ENCODE data around the gene EDC4.

The EDC4 gene

GRCh38 chr16:67915831-67916723 is 43.2 kb downstream of the EDC4 start:
- no peak for DNase-seq (ENCODE audit: low read depth)
- Histone ChIP-seq H3K9me3 (ENCODE audit: control insufficient read depth, low read length) (no peaks in the 10 kb centered on the region), H3K9ac (ENCODE audit: low read length) (no peak overlapping the region), H3K27me3 (replicated peaks; ENCODE audit: control insufficient read depth, insufficient read depth, low read length) (no peaks in the 10 kb centered on the region), H3K4me1 (ENCODE audit: control insufficient read depth, insufficient read depth, low read length) (peaks cover 19% of the 10 kb centered on the region), H3K4me3 (ENCODE audit: low read length) (no peak overlapping the region), H3K36me3 (ENCODE audit: control insufficient read depth, insufficient read depth, low read length, severe bottlenecking) (peaks cover 11% of the 10 kb centered on the region)

GRCh38 chr16:67917140-67917851 is 44.4 kb downstream of the EDC4 start:
- peaks cover under 1% of the 10 kb centered on the region for H3K36me3 ChIP-seq (ENCODE audit: control insufficient read depth, insufficient read depth, low read length, severe bottlenecking)
- no peaks in the 10 kb centered on the region for H3K9me3 ChIP-seq (ENCODE audit: control insufficient read depth, low read length)
- no peak overlapping the region for H3K4me3 ChIP-seq (ENCODE audit: low read length)
- peak; percentile 65 for DNase-seq (ENCODE audit: low read depth)
- peaks cover 19% of the 10 kb centered on the region for H3K4me1 ChIP-seq (ENCODE audit: control insufficient read depth, insufficient read depth, low read length)
- no peaks in the 10 kb centered on the region for H3K27me3 ChIP-seq (replicated peaks; ENCODE audit: control insufficient read depth, insufficient read depth, low read length)
- no peak overlapping the region for H3K9ac ChIP-seq (ENCODE audit: low read length)

- H3K4me1 ChIP-seq (ENCODE audit: control insufficient read depth, insufficient read depth, low read length) = peaks cover 19% of the 10 kb centered on the region
- peak; percentile 74 for DNase-seq (ENCODE audit: low read depth)
- H3K27me3 ChIP-seq (replicated peaks; ENCODE audit: control insufficient read depth, insufficient read depth, low read length) = no peaks in the 10 kb centered on the region
- no peak overlapping the region for H3K4me3 ChIP-seq (ENCODE audit: low read length)
- no peak overlapping the region for H3K9ac ChIP-seq (ENCODE audit: low read length)
- no peaks in the 10 kb centered on the region for H3K9me3 ChIP-seq (ENCODE audit: control insufficient read depth, low read length)
- no peaks in the 10 kb centered on the region for H3K36me3 ChIP-seq (ENCODE audit: control insufficient read depth, insufficient read depth, low read length, severe bottlenecking)
Measured at GRCh38 chr16:67917852-67918236, 45.0 kb downstream of the EDC4 start.

GRCh38 chr16:67919622-67920221 is 46.9 kb downstream of the EDC4 start:
- Histone ChIP-seq H3K27me3 (replicated peaks; ENCODE audit: control insufficient read depth, insufficient read depth, low read length) (no peaks in the 10 kb centered on the region), H3K4me1 (ENCODE audit: control insufficient read depth, insufficient read depth, low read length) (peaks cover 19% of the 10 kb centered on the region), H3K9ac (ENCODE audit: low read length) (no peak overlapping the region), H3K4me3 (ENCODE audit: low read length) (no peak overlapping the region), H3K36me3 (ENCODE audit: control insufficient read depth, insufficient read depth, low read length, severe bottlenecking) (no peaks in the 10 kb centered on the region), H3K9me3 (ENCODE audit: control insufficient read depth, low read length) (no peaks in the 10 kb centered on the region)
- DNase-seq (ENCODE audit: low read depth) = no peak

- Histone ChIP-seq H3K4me3 (ENCODE audit: low read length) (no peak overlapping the region), H3K9ac (ENCODE audit: low read length) (no peak overlapping the region), H3K27me3 (replicated peaks; ENCODE audit: control insufficient read depth, insufficient read depth, low read length) (no peaks in the 10 kb centered on the region), H3K9me3 (ENCODE audit: control insufficient read depth, low read length) (no peaks in the 10 kb centered on the region), H3K36me3 (ENCODE audit: control insufficient read depth, insufficient read depth, low read length, severe bottlenecking) (peaks cover 3% of the 10 kb centered on the region), H3K4me1 (ENCODE audit: control insufficient read depth, insufficient read depth, low read length) (peaks cover 21% of the 10 kb centered on the region)
- DNase-seq (ENCODE audit: low read depth) = no peak
Measured at GRCh38 chr16:67922221-67922620, 49.4 kb downstream of the EDC4 start.

- Histone ChIP-seq H3K4me1 (ENCODE audit: control insufficient read depth, insufficient read depth, low read length) (peaks cover 16% of the 10 kb centered on the region), H3K4me3 (ENCODE audit: low read length) (no peak overlapping the region), H3K9ac (ENCODE audit: low read length) (no peak overlapping the region), H3K9me3 (ENCODE audit: control insufficient read depth, low read length) (no peaks in the 10 kb centered on the region), H3K36me3 (ENCODE audit: control insufficient read depth, insufficient read depth, low read length, severe bottlenecking) (peaks cover 8% of the 10 kb centered on the region), H3K27me3 (replicated peaks; ENCODE audit: control insufficient read depth, insufficient read depth, low read length) (no peaks in the 10 kb centered on the region)
- no peak for DNase-seq (ENCODE audit: low read depth)
Measured at GRCh38 chr16:67922740-67923139, 49.9 kb downstream of the EDC4 start.

DNA sequence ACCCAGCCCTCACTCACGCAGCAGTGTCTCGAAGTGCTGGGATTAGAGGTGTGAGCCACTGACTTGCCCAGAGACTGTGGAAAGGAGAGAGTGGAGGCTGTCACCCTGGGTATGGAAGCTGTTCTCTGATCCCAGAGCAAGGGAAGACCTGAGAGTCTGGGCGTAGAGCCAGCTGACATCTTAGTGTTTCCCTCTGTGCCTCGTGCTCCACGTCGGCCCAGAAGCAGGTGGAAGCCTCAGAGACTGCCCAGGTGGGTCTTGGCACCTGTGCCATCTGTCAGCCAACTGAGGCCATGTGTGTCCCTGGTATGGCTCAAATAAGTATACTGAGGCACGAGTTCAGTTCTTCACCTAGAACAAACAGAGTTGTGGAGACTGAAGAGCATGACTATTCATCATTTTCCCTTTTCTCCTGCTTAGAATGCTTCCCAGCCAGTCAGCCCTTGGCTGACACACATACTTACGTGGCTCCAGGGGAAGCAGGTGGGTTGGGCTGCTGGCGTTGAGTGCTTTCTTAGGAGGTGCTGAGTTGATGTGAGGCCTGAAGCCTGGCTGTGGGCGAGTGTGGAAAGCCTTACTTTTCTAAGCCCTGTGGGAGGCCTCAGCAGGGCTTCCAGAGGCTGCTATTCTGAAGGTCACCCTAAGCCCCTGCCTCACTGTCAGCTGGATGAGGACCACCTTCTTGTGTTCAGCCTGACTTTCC is 50.7 kb downstream of the EDC4 start:
- Histone ChIP-seq H3K4me3 (ENCODE audit: low read length) (no peak overlapping the region), H3K9me3 (ENCODE audit: control insufficient read depth, low read length) (no peaks in the 10 kb centered on the region), H3K27me3 (replicated peaks; ENCODE audit: control insufficient read depth, insufficient read depth, low read length) (no peaks in the 10 kb centered on the region), H3K9ac (ENCODE audit: low read length) (no peak overlapping the region), H3K36me3 (ENCODE audit: control insufficient read depth, insufficient read depth, low read length, severe bottlenecking) (peaks cover 16% of the 10 kb centered on the region), H3K4me1 (ENCODE audit: control insufficient read depth, insufficient read depth, low read length) (peaks cover 10% of the 10 kb centered on the region)
- no peak for DNase-seq (ENCODE audit: low read depth)

GRCh38 chr16:67924140-67924906 is 51.5 kb downstream of the EDC4 start:
- Histone ChIP-seq H3K4me1 (ENCODE audit: control insufficient read depth, insufficient read depth, low read length) (peaks cover 10% of the 10 kb centered on the region), H3K27me3 (replicated peaks; ENCODE audit: control insufficient read depth, insufficient read depth, low read length) (no peaks in the 10 kb centered on the region), H3K36me3 (ENCODE audit: control insufficient read depth, insufficient read depth, low read length, severe bottlenecking) (peaks cover 24% of the 10 kb centered on the region), H3K4me3 (ENCODE audit: low read length) (no peak overlapping the region), H3K9me3 (ENCODE audit: control insufficient read depth, low read length) (no peaks in the 10 kb centered on the region), H3K9ac (ENCODE audit: low read length) (no peak overlapping the region)
- no peak for DNase-seq (ENCODE audit: low read depth)

GRCh38 chr16:67926181-67926750 is 53.4 kb downstream of the EDC4 start:
- no peaks in the 10 kb centered on the region for H3K9me3 ChIP-seq (ENCODE audit: control insufficient read depth, low read length)
- no peak overlapping the region for H3K4me3 ChIP-seq (ENCODE audit: low read length)
- DNase-seq (ENCODE audit: low read depth) = peak; percentile 40
- H3K36me3 ChIP-seq (ENCODE audit: control insufficient read depth, insufficient read depth, low read length, severe bottlenecking) = peaks cover 35% of the 10 kb centered on the region
- H3K27me3 ChIP-seq (replicated peaks; ENCODE audit: control insufficient read depth, insufficient read depth, low read length) = no peaks in the 10 kb centered on the region
- H3K9ac ChIP-seq (ENCODE audit: low read length) = peak overlapping the region; percentile 28
- H3K4me1 ChIP-seq (ENCODE audit: control insufficient read depth, insufficient read depth, low read length) = peaks cover 10% of the 10 kb centered on the region

DNA sequence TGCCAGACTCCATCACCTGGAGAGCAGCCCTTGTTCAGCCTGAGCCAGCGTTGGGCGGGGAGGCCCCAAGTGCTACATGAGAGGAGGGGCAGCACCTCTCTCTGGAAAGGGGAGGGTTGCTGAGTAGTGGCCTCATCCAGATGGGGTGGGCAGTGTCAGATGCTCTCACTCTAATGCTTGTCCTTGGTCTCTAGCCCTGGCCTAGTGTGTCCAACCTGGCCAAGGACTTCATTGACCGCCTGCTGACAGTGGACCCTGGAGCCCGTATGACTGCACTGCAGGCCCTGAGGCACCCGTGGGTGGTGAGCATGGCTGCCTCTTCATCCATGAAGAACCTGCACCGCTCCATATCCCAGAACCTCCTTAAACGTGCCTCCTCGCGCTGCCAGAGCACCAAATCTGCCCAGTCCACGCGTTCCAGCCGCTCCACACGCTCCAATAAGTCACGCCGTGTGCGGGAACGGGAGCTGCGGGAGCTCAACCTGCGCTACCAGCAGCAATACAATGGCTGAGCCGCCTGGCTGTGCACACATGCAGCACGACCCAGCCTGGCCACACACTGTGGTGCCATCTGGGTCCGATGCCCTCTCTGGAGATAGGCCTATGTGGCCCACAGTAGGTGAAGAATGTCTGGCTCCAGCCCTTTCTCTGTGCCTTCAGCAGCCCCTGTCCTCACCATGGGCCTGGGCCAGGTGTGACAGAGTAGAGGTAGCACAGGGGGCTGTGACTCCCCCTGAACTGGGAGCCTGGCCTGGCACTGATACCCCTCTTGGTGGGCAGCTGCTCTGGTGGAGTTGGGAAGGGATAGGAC is 54.5 kb downstream of the EDC4 start:
- no peak overlapping the region for H3K9ac ChIP-seq (ENCODE audit: low read length)
- DNase-seq (ENCODE audit: low read depth) = no peak
- no peak overlapping the region for H3K4me3 ChIP-seq (ENCODE audit: low read length)
- peaks cover 10% of the 10 kb centered on the region for H3K4me1 ChIP-seq (ENCODE audit: control insufficient read depth, insufficient read depth, low read length)
- no peaks in the 10 kb centered on the region for H3K9me3 ChIP-seq (ENCODE audit: control insufficient read depth, low read length)
- H3K36me3 ChIP-seq (ENCODE audit: control insufficient read depth, insufficient read depth, low read length, severe bottlenecking) = peaks cover 35% of the 10 kb centered on the region
- H3K27me3 ChIP-seq (replicated peaks; ENCODE audit: control insufficient read depth, insufficient read depth, low read length) = no peaks in the 10 kb centered on the region
